GM18519 (cell line): ENCODE data around the gene ENPP6.

ENCODE experiments used
- ATAC-seq: cut with Tn5 transposase; IDR thresholded peaks from one replicate; pipeline ENCODE4 v1.9.1; 2021; ENCODE audit warnings: mild to moderate bottlenecking, moderate library complexity; ENCODE audit not compliant: unreplicated experiment, low FRiP score

ENPP6 gene

GRCh38 chr4:184110452-184111224 is 107.0 kb downstream of the ENPP6 start:
- ATAC-seq, result no peak

- ATAC-seq, result no peak
Observed at GRCh38 chr4:184108006-184108501, 109.6 kb downstream of the ENPP6 start.

- ATAC-seq, result no peak
Observed at GRCh38 chr4:184104419-184105101, 113.1 kb downstream of the ENPP6 start.

DNA sequence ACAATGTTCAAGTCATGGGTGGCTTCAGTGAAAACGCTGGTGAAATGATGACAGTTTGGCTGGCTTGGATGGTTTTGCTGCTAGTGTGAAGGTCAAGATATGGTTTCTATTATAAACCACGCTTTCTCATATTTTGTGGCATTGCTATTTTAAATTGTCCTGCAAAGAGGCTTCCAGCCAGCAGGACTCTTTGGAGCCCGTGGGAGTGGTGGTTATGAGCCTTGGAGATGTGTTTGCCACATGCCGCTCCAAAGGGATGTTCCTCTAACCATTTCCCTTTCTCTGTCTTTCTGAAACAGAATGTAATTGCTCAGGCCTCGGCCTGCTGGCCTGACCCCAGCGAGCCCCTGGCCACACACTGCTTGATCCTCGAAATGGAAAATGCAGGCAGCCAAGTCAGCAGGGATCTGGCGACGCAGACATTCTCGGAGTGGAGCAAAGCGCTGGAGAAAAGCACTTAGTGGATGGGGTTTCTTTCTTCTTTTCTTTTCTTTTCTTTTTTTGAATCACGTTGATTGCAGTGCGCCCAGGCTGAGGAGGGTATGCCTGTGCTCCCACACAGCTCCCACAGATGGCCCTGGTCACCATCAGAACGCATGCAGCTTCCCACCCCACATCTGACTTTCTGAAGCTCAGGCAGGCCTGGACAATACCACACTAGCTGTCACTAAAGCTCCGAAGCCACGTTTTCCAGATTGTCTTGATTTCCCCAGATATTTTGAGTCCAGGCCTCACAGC is 114.0 kb downstream of the ENPP6 start:
- no peak for ATAC-seq

DNA sequence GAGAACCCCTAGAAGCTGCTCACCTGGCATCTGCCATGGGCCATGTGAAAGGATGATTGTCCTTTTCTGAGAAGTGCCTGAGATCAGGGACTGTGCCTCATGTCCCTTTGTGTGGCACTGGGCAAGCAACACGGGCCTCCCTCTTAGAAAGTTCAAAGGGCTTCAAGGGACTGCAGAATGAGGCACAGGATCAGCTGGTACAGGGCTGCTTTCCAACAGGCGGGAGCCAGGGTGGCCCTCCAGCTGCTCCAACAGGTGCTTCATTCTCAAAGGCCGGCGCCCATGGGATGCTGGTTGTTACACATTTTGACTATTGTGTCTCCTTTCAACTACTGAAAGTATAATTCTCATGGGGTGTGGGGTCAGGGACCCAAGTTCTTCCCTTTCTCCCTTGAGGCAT is 114.7 kb downstream of the ENPP6 start:
- no peak for ATAC-seq

DNA sequence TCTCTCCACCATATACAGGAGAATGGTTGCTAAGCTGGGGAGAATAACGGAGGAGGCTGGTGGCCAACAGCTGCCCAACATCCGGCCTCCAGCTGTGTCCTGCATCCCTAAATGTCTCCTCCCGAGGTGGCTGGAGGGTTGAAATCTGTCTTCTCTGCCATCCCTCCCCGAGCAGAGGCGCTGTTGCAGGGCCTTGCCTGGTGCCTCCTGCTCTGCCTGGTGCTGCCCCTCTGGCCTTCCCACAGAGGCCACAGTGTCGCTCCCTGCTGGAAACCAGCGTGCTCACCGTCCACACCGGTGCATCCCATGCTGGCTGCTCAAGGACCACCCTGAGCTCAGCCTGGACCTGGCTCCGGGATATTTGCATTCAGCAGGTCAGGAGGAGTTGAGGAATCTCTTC is 115.2 kb downstream of the ENPP6 start:
- no peak for ATAC-seq

- ATAC-seq, result no peak
Observed at GRCh38 chr4:184101711-184102110, 116.0 kb downstream of the ENPP6 start.

- ATAC-seq, result no peak
Observed at GRCh38 chr4:184100297-184100885, 117.3 kb downstream of the ENPP6 start.

DNA sequence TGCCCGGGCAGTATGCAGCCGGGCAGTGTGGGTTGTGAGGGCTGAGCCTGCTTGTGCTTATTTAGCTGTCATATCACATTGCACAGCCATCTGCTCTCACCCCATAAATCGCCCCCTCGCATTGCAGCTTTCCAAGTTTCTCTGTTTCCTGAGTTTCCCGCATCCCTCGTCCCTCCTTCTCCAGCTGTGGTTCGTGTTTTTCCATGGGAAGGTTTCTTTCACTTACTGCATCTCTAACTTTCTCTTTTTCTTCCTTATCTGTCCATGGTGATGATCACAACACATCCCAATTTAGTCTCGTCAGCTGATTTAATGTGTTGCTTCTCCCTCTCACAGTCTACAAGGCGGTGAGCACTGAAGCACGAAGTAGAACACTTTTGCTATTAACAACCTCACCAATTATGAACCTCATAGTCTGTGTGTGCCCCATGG is 118.1 kb downstream of the ENPP6 start:
- ATAC-seq, result no peak

- no peak for ATAC-seq
Observed at GRCh38 chr4:184099000-184099399, 118.7 kb downstream of the ENPP6 start.

- no peak for ATAC-seq
Observed at GRCh38 chr4:184097815-184098214, 119.9 kb downstream of the ENPP6 start.

- peak; percentile 54 for ATAC-seq
Observed at GRCh38 chr4:184097241-184097605, 120.5 kb downstream of the ENPP6 start.

DNA sequence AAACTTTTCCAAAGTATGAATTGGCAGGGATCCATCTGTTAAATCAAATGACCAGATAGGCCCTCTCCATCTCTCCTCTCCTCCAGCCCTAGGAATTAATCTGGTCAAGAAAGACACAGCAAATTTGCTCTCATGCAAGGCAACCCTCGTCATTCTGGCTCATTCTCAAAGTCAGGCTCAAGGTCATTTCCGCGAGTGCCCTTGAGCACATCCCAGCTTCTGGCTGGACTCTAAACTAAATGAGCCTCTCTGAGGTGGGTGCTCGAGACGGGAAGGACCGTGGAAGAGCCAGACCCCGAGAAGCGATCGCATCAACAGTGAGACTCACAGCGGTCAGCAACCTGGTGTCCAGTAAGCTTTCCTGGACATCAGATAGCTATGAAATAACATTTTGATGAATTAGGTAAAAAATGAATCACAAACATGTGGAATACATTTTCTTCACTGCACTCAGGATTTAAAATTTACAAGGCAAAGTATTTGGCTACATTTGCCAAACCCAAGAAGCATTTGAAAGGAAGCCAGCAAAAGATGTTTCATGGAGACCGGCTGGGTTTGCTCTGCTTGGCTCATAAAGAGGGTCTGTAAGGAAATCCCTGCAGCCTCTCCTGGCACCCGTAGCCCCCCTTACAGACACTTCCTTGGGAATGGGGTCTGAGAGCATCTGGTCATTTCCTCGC is 121.0 kb downstream of the ENPP6 start:
- no peak for ATAC-seq

- no peak for ATAC-seq
Observed at GRCh38 chr4:184094532-184095159, 123.0 kb downstream of the ENPP6 start.

DNA sequence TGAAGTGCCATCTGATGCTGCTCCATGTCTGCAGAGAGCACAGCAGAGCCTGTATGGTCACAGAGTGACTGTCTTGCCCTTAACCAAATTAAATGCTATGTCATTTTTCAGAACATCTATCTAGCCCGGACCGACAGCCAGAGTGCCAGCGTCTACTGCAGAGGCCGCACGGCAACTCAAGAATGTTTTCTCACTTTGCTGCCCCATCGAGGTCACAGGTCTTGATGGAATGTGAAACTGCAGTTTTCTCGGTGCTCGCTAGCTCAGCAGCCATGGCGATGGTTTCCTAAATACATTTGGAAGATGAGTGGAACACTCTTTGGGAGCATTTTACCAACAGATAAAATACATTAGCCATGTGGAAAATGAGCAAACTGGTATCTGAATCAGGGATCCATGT is 125.7 kb downstream of the ENPP6 start:
- ATAC-seq, result no peak

- no peak for ATAC-seq
Observed at GRCh38 chr4:184090571-184090970, 127.1 kb downstream of the ENPP6 start.

- no peak for ATAC-seq
Observed at GRCh38 chr4:184080674-184081073, 137.0 kb downstream of the ENPP6 start.

DNA sequence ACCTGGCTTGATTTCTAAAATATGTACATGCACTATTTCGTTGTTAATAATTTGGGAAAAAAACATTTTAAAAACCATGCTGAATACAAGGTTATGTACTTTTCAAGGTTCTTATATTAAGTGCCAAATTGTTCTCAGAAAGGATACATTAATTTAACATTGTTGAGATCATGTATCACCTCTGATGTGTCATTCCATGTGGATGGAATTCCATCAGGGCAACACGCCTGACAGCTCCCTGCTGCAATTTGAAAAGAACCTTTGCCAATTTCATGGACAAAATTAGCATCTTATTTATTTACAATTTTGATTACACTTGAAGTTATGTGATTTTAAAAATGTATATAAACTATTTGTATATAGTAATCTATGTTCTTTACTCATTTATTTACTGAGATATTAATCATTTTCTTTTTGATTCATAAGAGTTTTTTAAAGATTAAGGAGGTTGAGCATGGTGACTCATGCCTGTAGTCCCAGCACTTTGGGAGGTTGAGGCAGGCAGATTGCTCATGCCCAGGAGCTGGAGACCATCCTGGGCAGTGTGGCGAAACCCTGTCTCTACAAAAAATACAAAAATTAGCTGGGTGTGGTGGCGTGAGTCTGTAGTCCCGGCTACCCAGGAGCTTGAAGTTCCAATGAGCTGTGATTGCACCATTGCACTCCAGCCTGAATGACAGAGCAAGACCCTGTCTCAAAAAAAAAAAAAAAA is 142.8 kb downstream of the ENPP6 start:
- ATAC-seq, result no peak

DNA sequence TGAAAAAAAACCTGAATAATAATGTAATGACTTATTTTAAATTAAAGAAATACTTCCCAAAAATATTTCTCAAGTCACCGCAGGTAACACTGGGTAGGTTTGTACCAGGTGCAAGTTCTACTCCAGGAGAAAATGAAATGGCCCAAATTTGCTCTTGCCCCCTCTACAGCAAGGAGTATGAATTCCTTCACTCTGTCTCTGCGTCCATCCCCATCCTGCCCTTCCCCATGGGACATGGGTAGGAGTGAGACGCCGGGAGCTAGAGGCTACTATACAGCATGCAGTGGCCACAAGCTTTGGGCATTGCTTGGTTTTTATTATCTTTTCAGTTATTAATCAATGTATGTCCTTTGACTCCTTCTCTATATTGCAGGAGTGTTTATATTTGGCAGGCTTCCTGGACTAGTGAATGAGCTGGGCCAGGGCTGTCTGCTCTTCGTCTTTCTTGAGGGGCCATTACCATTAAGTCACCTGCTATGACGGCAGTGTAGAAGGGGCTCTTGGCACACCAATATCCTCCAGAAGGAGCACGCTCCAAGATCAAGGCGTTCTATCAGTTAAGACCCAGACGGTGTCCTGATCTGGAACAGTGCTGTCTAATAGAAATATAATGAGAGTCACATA is 149.6 kb downstream of the ENPP6 start:
- no peak for ATAC-seq
